SK-N-SH (cell line): ENCODE data around the gene DAB2IP. TPM values are rescaled to one million over a fixed set of nuclear protein-coding genes. Genes with fewer than 3 reads are reported as not detected.

Experiments used
- CTCF ChIA-PET: fragments of 300-600, 350-600 bp; formaldehyde crosslinking; extraction: SDS; loops from one replicate; lab custom pipeline; 2021; lab: Yijun Ruan, JAX
- POLR2A ChIA-PET: fragments of 350-600 bp; sonication (Branson Sonifier 250); formaldehyde crosslinking; extraction: SDS; loops from one replicate; lab custom pipeline; 2020; ENCODE audit warnings: antibody characterized with exemption, inconsistent platforms; lab: Yijun Ruan, JAX
- DNase-seq: peaks from one replicate; pipeline ENCODE4 v3.0.0; 2012
- H2AFZ ChIP-seq: fragments of 200-600 bp; sonication (generic); 2 replicates; pipeline ENCODE4 v1.8.1; 2016; ENCODE audit warnings: antibody characterized with exemption, mild to moderate bottlenecking, low read depth
- H3F3A ChIP-seq: fragments of 200-600 bp; sonication (generic); replicated peaks from 2 replicates; pipeline ENCODE3; 2016; ENCODE audit warnings: antibody characterized with exemption, mild to moderate bottlenecking; ENCODE audit not compliant: insufficient read depth
- H3K27ac ChIP-seq, 2 experiments: fragments of 200-500 bp in 1 of 2; fragments of 200-600 bp in 1 of 2; sonication (Bioruptor generic) in 1 of 2; sonication (generic), shearing (Covaris generic) in 1 of 2; 2 replicates each; pipeline versions ENCODE4 v1.5.1 to v1.6.1; 2014 to 2016; ENCODE audit warnings: low read depth in 2 of 2, inconsistent platforms in 1 of 2, low read length in 1 of 2, mild to moderate bottlenecking in 1 of 2, mixed read lengths in 1 of 2
- H3K27me3 ChIP-seq: fragments of 200-600 bp; sonication (generic), shearing (Covaris generic); 2 replicates; pipeline ENCODE4 v1.6.1; 2016; ENCODE audit warnings: mixed run types; ENCODE audit not compliant: insufficient read depth
- H3K36me3 ChIP-seq, 2 experiments: fragments of 200-500 bp in 1 of 2; fragments of 200-600 bp in 1 of 2; sonication (Bioruptor generic) in 1 of 2; sonication (generic) in 1 of 2; replicated peaks in 1 of 2; 2 replicates each; pipeline versions ENCODE3 to v1.5.1; 2014 to 2016; ENCODE audit warnings: low read length in 1 of 2, mild to moderate bottlenecking in 1 of 2; ENCODE audit not compliant: insufficient read depth in 2 of 2, control insufficient read depth in 1 of 2
- H3K4me1 ChIP-seq, 2 experiments: fragments of 200-500 bp in 1 of 2; fragments of 200-600 bp in 1 of 2; sonication (Bioruptor generic) in 1 of 2; sonication (generic), shearing (Covaris generic) in 1 of 2; 2 replicates each; pipeline versions ENCODE4 v1.5.1 to v1.6.1; 2014 to 2016; ENCODE audit warnings: low read depth in 1 of 2, low read length in 1 of 2, mixed run types in 1 of 2; ENCODE audit not compliant: insufficient read depth in 2 of 2, control insufficient read depth in 1 of 2
- H3K4me2 ChIP-seq: fragments of 200-600 bp; sonication (generic), shearing (Covaris generic); 2 replicates; pipeline ENCODE4 v1.6.1; 2017; ENCODE audit warnings: mixed run types
- H3K4me3 ChIP-seq, 2 experiments: fragments of 200-500 bp in 1 of 2; fragments of 200-600 bp in 1 of 2; sonication (Bioruptor generic) in 1 of 2; sonication (generic), shearing (Covaris generic) in 1 of 2; 2 replicates each; pipeline versions ENCODE4 v1.5.1 to v1.8.1; 2014 to 2016; ENCODE audit warnings: low read depth in 2 of 2, inconsistent platforms in 1 of 2, low read length in 1 of 2, mild to moderate bottlenecking in 1 of 2, mixed read lengths in 1 of 2, moderate library complexity in 1 of 2
- H3K79me2 ChIP-seq: fragments of 200-600 bp; sonication (generic); 2 replicates; pipeline ENCODE4 v1.8.1; 2017; ENCODE audit warnings: mild to moderate bottlenecking; ENCODE audit not compliant: insufficient read depth
- H3K9ac ChIP-seq: fragments of 200-600 bp; sonication (generic); 2 replicates; pipeline ENCODE4 v1.6.1; 2017; ENCODE audit warnings: mixed run types
- H3K9me2 ChIP-seq: fragments of 200-600 bp; sonication (generic); 2 replicates; pipeline ENCODE4 v1.6.1; 2017; ENCODE audit warnings: mixed run types
- H3K9me3 ChIP-seq: fragments of 200-600 bp; sonication (generic); 2 replicates; pipeline ENCODE4 v1.6.1; 2017; ENCODE audit warnings: mixed run types, mild to moderate bottlenecking, moderate library complexity
- H4K20me1 ChIP-seq: fragments of 200-600 bp; sonication (generic); 2 replicates; pipeline ENCODE4 v1.6.1; 2017; ENCODE audit warnings: mild to moderate bottlenecking, mixed run types; ENCODE audit not compliant: insufficient read depth
- ELF1 ChIP-seq: IDR thresholded peaks from 2 replicates; pipeline ENCODE4 v1.4.0; 2012
- EP300 ChIP-seq, 2 experiments: IDR thresholded peaks; 2 replicates each; pipeline versions ENCODE4 v1.4.0 to v1.6.1; 2012; ENCODE audit warnings: borderline replicate concordance in 1 of 2, low read depth in 1 of 2, low read length in 1 of 2
- EZH2phosphoT487 ChIP-seq: fragments of 200-600 bp; sonication (generic); IDR thresholded peaks from 2 replicates; pipeline ENCODE4 v1.6.1; 2017; ENCODE audit warnings: low read depth, mixed run types, mild to moderate bottlenecking, antibody characterized with exemption, moderate library complexity, borderline replicate concordance
- FOSL2 ChIP-seq: IDR thresholded peaks from 2 replicates; pipeline ENCODE4 v1.4.0; 2012; ENCODE audit warnings: low read depth, mild to moderate bottlenecking, moderate library complexity, borderline replicate concordance
- GATA2 ChIP-seq: sonication (generic); formaldehyde crosslinking; IDR thresholded peaks from 2 replicates; pipeline ENCODE4 v1.5.0; 2020; ENCODE audit warnings: mild to moderate bottlenecking, missing genetic modification reagents
- PBX3 ChIP-seq: IDR thresholded peaks from 2 replicates; pipeline ENCODE4; 2012
- POLR2AphosphoS5 ChIP-seq: IDR thresholded peaks from 2 replicates; pipeline ENCODE4 v1.6.1; 2012; ENCODE audit warnings: low read depth, low read length
- REST ChIP-seq: IDR thresholded peaks from 2 replicates; pipeline ENCODE4 v1.6.1; 2012; ENCODE audit warnings: mild to moderate bottlenecking, low read depth, low read length, moderate library complexity
- RFX5 ChIP-seq: IDR thresholded peaks from 2 replicates; pipeline ENCODE4 v1.6.1; 2012; ENCODE audit warnings: mild to moderate bottlenecking, improper control_type of control experiment, low read length
- SIN3A ChIP-seq: IDR thresholded peaks from 2 replicates; pipeline ENCODE4 v1.6.1; 2012; ENCODE audit warnings: low read depth, mild to moderate bottlenecking, low read length, moderate library complexity, borderline replicate concordance
- TCF12 ChIP-seq: IDR thresholded peaks from 2 replicates; pipeline ENCODE4 v1.4.0; 2012
- WGBS: methylation state at CpG from one replicate; pipeline ENCODE4 v1.1.6; 2017; ENCODE audit warnings: low lambda C conversion rate; 5-methylcytosine and 5-hydroxymethylcytosine counted together
- polyA plus RNA-seq, 3 experiments: library from polyadenylated mRNA; depleted of rRNA; stranded (reverse); fragments of >200 nt; gene quantifications; 2 replicates each; pipeline ENCODE4 v1.2.3, GENCODE V29; 2012
- TF ChIP-seq, protein P1 (sequence below): IDR thresholded peaks from 2 replicates; pipeline ENCODE4 v1.4.0; 2012; ENCODE audit warnings: low read depth, borderline replicate concordance

DAB2IP gene
- polyA plus RNA-seq, 1 of the 3 experiments (the other 2 are of a cell fraction), result 21.4 TPM

DNA sequence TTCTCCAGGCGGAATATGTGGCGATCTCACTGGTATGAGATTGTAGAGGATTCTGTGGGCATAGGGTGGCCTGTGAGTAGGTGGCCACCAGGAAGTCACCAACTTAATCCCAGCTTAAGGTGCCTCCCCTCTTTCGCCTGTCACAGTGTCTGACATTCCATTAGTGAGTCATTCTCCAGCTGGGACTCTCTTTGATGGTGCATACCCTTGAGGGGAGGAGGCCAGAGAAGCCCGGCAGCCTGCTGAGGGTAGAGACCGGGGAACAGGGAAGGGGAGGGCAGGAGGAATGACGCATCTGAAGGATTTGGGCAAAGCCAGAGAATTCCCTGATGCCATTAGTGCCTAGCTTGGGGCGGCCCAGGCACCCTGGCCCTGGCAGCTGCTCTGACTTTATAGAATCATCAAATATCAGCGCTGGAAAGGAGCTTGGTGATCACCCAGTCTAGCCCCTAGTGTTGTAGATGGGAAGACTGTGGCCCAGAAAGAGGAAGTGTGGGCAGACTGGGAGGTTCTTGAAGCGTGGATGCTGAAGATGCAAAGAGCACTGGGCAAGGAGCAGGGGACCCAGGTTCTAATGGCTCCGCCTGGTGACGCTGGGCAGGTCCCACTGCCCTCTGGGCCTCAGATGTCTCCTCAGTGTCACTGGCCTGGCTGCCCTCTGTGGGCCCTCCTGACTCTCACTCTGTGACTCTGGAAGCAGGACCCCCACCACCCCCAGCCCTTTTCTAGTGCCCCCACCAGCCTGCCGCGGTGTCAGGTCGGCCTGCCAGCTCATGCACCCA is 41.4 kb downstream of the DAB2IP start:
- Histone ChIP-seq H3K79me2 (no peaks in the 10 kb centered on the region), H3F3A (peaks cover 40% of the 10 kb centered on the region), H3K9me2 (no peaks in the 10 kb centered on the region), H3K27me3 (no peaks in the 10 kb centered on the region), H4K20me1 (peaks cover 30% of the 10 kb centered on the region), H2AFZ (no peak overlapping the region), H3K9ac (no peak overlapping the region), H3K36me3 (no peaks in the 10 kb centered on the region), H3K27ac (peak overlapping the region in 1 of 2 experiments; percentile 60; a peak in 2 of 4 replicates), H3K4me3 (no peak overlapping the region), H3K4me2 (peak overlapping the region; percentile 21; the same call in 1 of the 2 replicates), H3K9me3 (no peaks in the 10 kb centered on the region), H3K4me1 (peaks cover 14 to 16% of the 10 kb centered on the region in 2 experiments; a peak in 3 of 4 replicates)
- TF ChIP-seq PBX3 (peak; percentile 46; the same call in 1 of the 2 replicates), GATA2 (CRISPR knock-in tag) (no peak), FOSL2 (peak; percentile 64; the same call in 1 of the 2 replicates), SIN3A (peak; percentile 68; the same call in 1 of the 2 replicates), RFX5 (no peak), TCF12 (peak; percentile 36; the same call in 1 of the 2 replicates)
- TF ChIP-seq, protein P1, sequence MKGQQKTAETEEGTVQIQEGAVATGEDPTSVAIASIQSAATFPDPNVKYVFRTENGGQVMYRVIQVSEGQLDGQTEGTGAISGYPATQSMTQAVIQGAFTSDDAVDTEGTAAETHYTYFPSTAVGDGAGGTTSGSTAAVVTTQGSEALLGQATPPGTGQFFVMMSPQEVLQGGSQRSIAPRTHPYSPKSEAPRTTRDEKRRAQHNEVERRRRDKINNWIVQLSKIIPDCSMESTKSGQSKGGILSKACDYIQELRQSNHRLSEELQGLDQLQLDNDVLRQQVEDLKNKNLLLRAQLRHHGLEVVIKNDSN, result no peak
- DNase-seq, result no peak
- POLR2A ChIA-PET, result interaction anchor here (0.9 kb wide), 1 partner anchor 7 kb away, joined by 4 read pairs; no protein-coding TSS in a partner anchor
- CTCF ChIA-PET, result interaction anchor here (0.8 to 2.7 kb wide), 6 partner anchors 7 to 392 kb away, joined by 3 to 11 read pairs (median 4); no protein-coding TSS in a partner anchor
- 77% methylated on average over 14 of the region's 14 CpGs for WGBS

DNA sequence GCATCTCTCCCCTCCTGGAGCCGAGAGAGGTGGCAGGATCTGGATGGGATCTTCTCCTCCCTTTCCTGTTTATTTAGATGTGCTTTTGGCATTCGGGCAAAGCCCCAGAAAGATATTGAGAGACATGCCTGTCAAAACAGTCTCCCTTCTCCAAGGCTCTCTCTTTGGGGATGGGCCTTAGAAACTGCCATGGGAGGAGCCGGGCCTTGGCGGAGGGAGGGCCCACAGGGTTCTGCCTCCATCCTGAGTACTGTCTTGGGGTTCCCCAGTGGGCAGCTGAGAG is 41.9 kb downstream of the DAB2IP start:
- ChIA-PET POLR2A (no interaction called here), CTCF (interaction anchor here (1.3 to 8.2 kb wide), 7 partner anchors 11 to 147 kb away, joined by 3 to 150 read pairs (median 11); no protein-coding TSS in a partner anchor)
- no peaks in the 10 kb centered on the region for H3K27me3 ChIP-seq
- H4K20me1 ChIP-seq, result peaks cover 30% of the 10 kb centered on the region
- peak overlapping the region in 1 of 2 experiments; percentile 60; a peak in 1 of 4 replicates for H3K27ac ChIP-seq
- H3K9me3 ChIP-seq, result no peaks in the 10 kb centered on the region
- 89% methylated on average over 4 of the region's 4 CpGs for WGBS
- H3K79me2 ChIP-seq, result no peaks in the 10 kb centered on the region
- no peaks in the 10 kb centered on the region for H3K36me3 ChIP-seq
- TF ChIP-seq REST (no peak), TCF12 (no peak), GATA2 (CRISPR knock-in tag) (no peak), EP300 (IDR thresholded peaks at IDR 0.05; ENCODE audit: borderline replicate concordance in 1 of 2, low read depth in 1 of 2, low read length in 1 of 2) (no peak), POLR2AphosphoS5 (no peak), SIN3A (no peak), EZH2phosphoT487 (no peak), ELF1 (no peak)
- H3F3A ChIP-seq, result peaks cover 44% of the 10 kb centered on the region
- no peak for DNase-seq
- no peak overlapping the region for H3K9ac ChIP-seq
- no peak overlapping the region for H2AFZ ChIP-seq
- H3K4me2 ChIP-seq, result peak overlapping the region; percentile 21; the same call in 1 of the 2 replicates
- H3K4me1 ChIP-seq, result peaks cover 14 to 19% of the 10 kb centered on the region in 2 experiments; a peak in 3 of 4 replicates
- H3K4me3 ChIP-seq, result no peak overlapping the region
- H3K9me2 ChIP-seq, result no peaks in the 10 kb centered on the region
